ENCODE measurements around the gene NDUFS8. TPM values are rescaled to one million over a fixed set of nuclear protein-coding genes. Genes with fewer than 3 reads are reported as not detected.

Gene NDUFS8
- total RNA-seq, 1 experiment from 2014 or later: 214 TPM

- Histone ChIP-seq H4K5ac (ENCODE audit: insufficient read length, low read depth, low read length) (no peak within 1 kb of the TSS), H3K9ac (ENCODE audit: extremely low read depth, insufficient read length, low read length) (no peak within 1 kb of the TSS), H2BK5ac (ENCODE audit: insufficient read length, low read length) (no peak within 1 kb of the TSS), H2AK5ac (ENCODE audit: insufficient read length, low read length) (no peak within 1 kb of the TSS), H2BK15ac (ENCODE audit: low read depth, low read length) (no peak within 1 kb of the TSS), H3K27me3 (ENCODE audit: insufficient read depth, low read length) (no peaks in the 10 kb centered on the region), H3K56ac (ENCODE audit: insufficient read length, low read depth, low read length) (no peak within 1 kb of the TSS), H3K23ac (ENCODE audit: insufficient read length, low read depth, low read length) (no peak within 1 kb of the TSS), H3K9me3 (ENCODE audit: control insufficient read depth, low read depth, low read length) (no peaks in the 10 kb centered on the region), H3K79me2 (ENCODE audit: insufficient read depth, low read length) (no peaks in the 10 kb centered on the region), H3K4me2 (ENCODE audit: insufficient read depth, insufficient read length, low read length) (peak within 1 kb of the TSS; percentile 12), H3K14ac (ENCODE audit: insufficient read depth, low read length) (no peak within 1 kb of the TSS), H3K18ac (ENCODE audit: insufficient read length, low read depth, low read length) (no peak within 1 kb of the TSS), H4K20me1 (ENCODE audit: control insufficient read depth, insufficient read depth, insufficient read length) (no peaks in the 10 kb centered on the region), H2BK12ac (ENCODE audit: insufficient read length, low read depth, low read length) (no peak within 1 kb of the TSS), H2AFZ (ENCODE audit: low read length) (no peak within 1 kb of the TSS), H2BK20ac (ENCODE audit: low read depth, low read length, poor library complexity, severe bottlenecking) (no peak within 1 kb of the TSS), H2BK120ac (ENCODE audit: low read depth, low read length, poor library complexity, severe bottlenecking) (no peak within 1 kb of the TSS), H3K23me2 (ENCODE audit: insufficient read length, low read depth, low read length, poor library complexity, severe bottlenecking) (no peaks in the 10 kb centered on the region), H4K91ac (ENCODE audit: insufficient read length, low read depth, low read length) (no peak within 1 kb of the TSS), H3K4ac (ENCODE audit: low read depth, low read length) (no peak within 1 kb of the TSS), H3K27ac (ENCODE audit: insufficient read length, low read depth, low read length) (no peak within 1 kb of the TSS), H3K79me1 (ENCODE audit: insufficient read depth, low read depth, low read length, poor library complexity, severe bottlenecking) (no peaks in the 10 kb centered on the region), H3T11ph (ENCODE audit: low read length) (no peak within 1 kb of the TSS), H3K4me1 (ENCODE audit: insufficient read depth, low read length) (no peaks in the 10 kb centered on the region; the same call in 1 of the 2 replicates), H4K8ac (replicated peaks; ENCODE audit: insufficient read length, low read depth, low read length) (no peak within 1 kb of the TSS)
- peak within 1 kb of the TSS; percentile 49 to 66; a peak in 4 of 5 replicates for H3K4me3 Mint-ChIP-seq
- H3K27ac Mint-ChIP-seq: peak within 1 kb of the TSS; percentile 39 to 92 (median 72); a peak in 2 of 7 replicates
- peaks cover 7 to 9% of the 10 kb centered on the region in 2 experiments for H3K4me1 Mint-ChIP-seq
- H3K36me3 Mint-ChIP-seq (ENCODE audit: insufficient read depth in 1 of 3, low read depth in 3 of 3): peaks cover 4 to 17% (median 7%) of the 10 kb centered on the region in 3 experiments; a peak in 5 of 7 replicates
- TF ChIP-seq CTCF (conservative IDR thresholded peaks at IDR 0.05): no peak
- no peaks in the 10 kb centered on the region for H3K27me3 Mint-ChIP-seq (ENCODE audit: low read depth)
- H3K9me3 Mint-ChIP-seq: no peaks in the 10 kb centered on the region
- WGBS (ENCODE audit: extremely low coverage, insufficient read length, low lambda C conversion rate): no CpG with 5 or more reads among the region's 51 CpGs
- peak; percentile 90 for DNase-seq
Measured at GRCh38 chr11:68038718-68039525, 8.4 kb downstream of the NDUFS8 start, which contains the start of gene TCIRG1. Gene TCIRG1, plus strand, starts transcription at chr11:68039025. Its CDS starts 2,247 bp downstream, at chr11:68041272.
